Testis (tissue), 2 donors: ENCODE results near the gene SUPT7L.

ENCODE experiments used
- CTCF ChIP-seq, 3 experiments: fragments of 450-650 bp in 2 of 3; fragments of 200-600 bp in 1 of 3; sonication (generic) in 1 of 3; IDR thresholded peaks; one replicate each; pipeline ENCODE4 v1.5.1; 2016 to 2019; ENCODE audit warnings: antibody characterized with exemption in 3 of 3, mild to moderate bottlenecking in 2 of 3, moderate library complexity in 1 of 3
- POLR2A ChIP-seq: fragments of 450-650 bp; IDR thresholded peaks from one replicate; pipeline ENCODE4 v1.6.1; 2017; ENCODE audit warnings: antibody characterized with exemption, mild to moderate bottlenecking, moderate library complexity

- TF ChIP-seq CTCF (IDR thresholded peaks at IDR 0.05): no peak
- no peak for TF ChIP-seq POLR2A
Observed at GRCh38 chr2:27613985-27614384, 49.4 kb downstream of the SUPT7L start.
